ENCODE measurements around the gene BRD1.

GRCh38 chr22:49756676-49757075 lies 71.0 kb downstream of the BRD1 start:
- no peak for TF ChIP-seq CTCF (IDR thresholded peaks at IDR 0.05 in 2 of 3, conservative IDR thresholded peaks at IDR 0.05 in 1 of 3; ENCODE audit: insufficient read depth in 2 of 3, low read depth in 1 of 3, low read length in 3 of 3)
- TF ChIP-seq ZNF764 (CRISPR knock-in tag; IDR thresholded peaks at IDR 0.05; ENCODE audit: low read depth) = no peak

All from K562 (cell line).